Activated naive CD8-positive, alpha-beta T cell treated with anti-CD3 and anti-CD28 coated beads, Interleukin-2, amount 10 ng/mL, durations not matched to agents 7 days and 5 days (primary cell): ENCODE measurements around the gene ANGPTL2. TPM values are rescaled to one million over a fixed set of nuclear protein-coding genes. Genes with fewer than 3 reads are reported as not detected.

Experiments
- ATAC-seq: fragments of 150-1000 bp; cut with Tn5 transposase; one replicate; pipeline ENCODE4 v1.10.0; 2021; ENCODE audit warnings: low read depth, moderate library complexity
- POLR2A ChIA-PET: fragments of 350-600 bp; sonication (Branson Sonifier 250); formaldehyde crosslinking; loops from one replicate; lab custom pipeline; 2021; ENCODE audit warnings: antibody characterized with exemption; lab: Charles Lee
- DNase-seq: peaks from one replicate; pipeline ENCODE4 v3.0.0; 2021
- H3K27ac Mint-ChIP-seq: one replicate; pipeline ENCODE4 v1.8.0; 2022; ENCODE audit warnings: mild to moderate bottlenecking, mixed read lengths
- H3K27me3 Mint-ChIP-seq: one replicate; pipeline ENCODE4 v1.8.0; 2022; ENCODE audit warnings: mild to moderate bottlenecking, moderate library complexity, mixed read lengths
- H3K36me3 Mint-ChIP-seq: one replicate; pipeline ENCODE4 v1.8.0; 2021; ENCODE audit warnings: mild to moderate bottlenecking, mixed read lengths
- H3K4me1 Mint-ChIP-seq: one replicate; pipeline ENCODE4 v1.8.0; 2021; ENCODE audit warnings: mixed read lengths
- H3K4me3 Mint-ChIP-seq: one replicate; pipeline ENCODE4 v1.8.0; 2022; ENCODE audit warnings: mild to moderate bottlenecking, moderate library complexity, mixed read lengths
- H3K9me3 Mint-ChIP-seq: one replicate; pipeline ENCODE4 v1.8.0; 2021; ENCODE audit warnings: mixed read lengths
- total RNA-seq, 2 experiments: library from RNA; stranded (reverse); gene quantifications; one replicate each; pipeline ENCODE4 v1.2.3, GENCODE V29; 2021

The ANGPTL2 gene
- total RNA-seq, 2 experiments from 2014 or later: not detected

GRCh38 chr9:127084076-127085039 lies 38.1 kb downstream of the ANGPTL2 start:
- ATAC-seq: peak; percentile 39
- no peak overlapping the region for H3K4me3 Mint-ChIP-seq

DNA sequence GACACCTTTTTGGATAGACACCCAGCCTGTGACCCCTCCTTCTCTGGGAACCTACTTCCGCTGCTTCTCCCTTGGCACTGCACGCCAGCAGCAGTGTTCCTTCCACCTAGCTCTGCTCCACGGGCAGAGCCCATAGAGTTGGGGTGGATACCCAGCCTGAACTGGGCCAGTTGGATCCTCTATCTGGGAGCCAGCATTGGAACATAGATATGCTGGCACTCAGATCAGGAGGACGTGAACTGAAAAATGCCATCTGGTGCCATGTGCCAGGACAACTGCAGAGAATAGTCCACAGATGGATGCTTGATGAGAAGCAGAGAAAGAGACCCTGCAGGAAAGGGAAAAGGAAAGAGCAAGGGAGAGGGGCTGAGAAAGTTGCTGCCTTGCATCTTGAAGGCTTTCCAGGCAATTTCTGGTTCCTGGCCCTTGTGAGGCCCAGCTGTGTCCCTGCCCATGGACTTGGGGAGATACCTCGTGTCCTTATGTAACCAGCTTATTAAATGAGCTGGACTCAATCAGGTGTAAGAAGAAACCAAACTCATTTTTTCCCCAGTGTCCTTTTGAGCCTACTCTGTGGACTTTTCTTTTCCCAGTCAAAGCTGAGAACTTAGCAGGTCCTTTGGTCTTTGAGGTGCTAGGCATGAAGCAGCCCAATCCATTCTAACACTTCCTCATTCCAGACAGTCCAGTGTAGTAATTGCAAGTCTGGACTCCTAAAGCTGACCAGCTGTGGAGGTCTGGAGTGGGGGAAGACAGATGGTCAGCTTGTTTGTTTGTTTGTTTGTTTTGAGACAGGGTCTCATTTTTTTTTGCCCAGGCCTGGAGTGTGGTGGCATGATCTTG lies 39.1 kb downstream of the ANGPTL2 start:
- ATAC-seq (no peak), DNase-seq (no peak)
- no peak overlapping the region for H3K27ac Mint-ChIP-seq
- H3K27me3 Mint-ChIP-seq: peaks cover 2% of the 10 kb centered on the region
- no peak overlapping the region for H3K4me3 Mint-ChIP-seq
- peaks cover 16% of the 10 kb centered on the region for H3K4me1 Mint-ChIP-seq
- POLR2A ChIA-PET: no interaction called here
- peaks cover 3% of the 10 kb centered on the region for H3K36me3 Mint-ChIP-seq
- H3K9me3 Mint-ChIP-seq: no peaks in the 10 kb centered on the region

More at GRCh38 chr9:127084076-127085039, 38.1 kb downstream of the ANGPTL2 start:
- POLR2A ChIA-PET: no interaction called here
- Mint-ChIP-seq H3K36me3 (peaks cover 2% of the 10 kb centered on the region), H3K9me3 (no peaks in the 10 kb centered on the region), H3K27me3 (peaks cover 2% of the 10 kb centered on the region), H3K4me1 (peaks cover 9% of the 10 kb centered on the region), H3K27ac (peak overlapping the region; percentile 34)
- no peak for DNase-seq

- DNase-seq: no peak
- H3K9me3 Mint-ChIP-seq: no peaks in the 10 kb centered on the region
Observed at GRCh38 chr9:127081250-127082185, 40.9 kb downstream of the ANGPTL2 start.

DNA sequence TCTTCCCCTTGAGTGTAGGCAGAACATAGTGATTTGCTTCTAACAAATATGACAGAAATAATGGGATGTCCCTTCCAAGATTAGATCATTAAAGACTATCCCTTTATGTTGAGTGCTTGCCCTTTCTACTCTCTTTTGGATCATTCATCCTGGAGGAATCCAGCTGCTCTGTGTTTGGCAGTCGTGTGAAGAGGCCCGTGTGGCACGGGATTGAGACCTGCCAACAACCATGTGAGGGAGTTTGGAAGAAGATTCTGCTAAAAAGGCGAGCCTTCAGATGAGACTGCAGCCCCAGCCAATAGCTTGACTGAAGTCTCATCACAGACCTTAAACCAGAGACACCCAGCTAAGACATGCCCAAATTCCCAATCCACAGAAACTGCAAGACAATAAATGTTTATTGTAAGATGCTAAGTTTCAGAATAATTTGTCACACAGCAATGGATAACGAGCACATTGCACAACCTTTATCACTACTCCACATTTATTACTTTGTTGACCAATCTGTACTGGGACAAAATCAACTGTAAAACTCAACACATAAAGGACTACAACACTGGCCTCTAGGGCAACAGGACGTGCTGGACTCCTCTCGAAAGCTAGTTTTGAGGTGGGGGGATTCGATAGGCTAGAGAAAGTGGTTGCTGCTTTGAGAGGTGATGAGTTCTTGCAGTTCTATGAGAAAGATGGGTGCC lies 42.8 kb downstream of the ANGPTL2 start:
- no peaks in the 10 kb centered on the region for H3K9me3 Mint-ChIP-seq
- H3K4me1 Mint-ChIP-seq: peaks cover 11% of the 10 kb centered on the region
- no peak for ATAC-seq
- POLR2A ChIA-PET: no interaction called here
- H3K27me3 Mint-ChIP-seq: peaks cover 5% of the 10 kb centered on the region
- DNase-seq: no peak
- H3K4me3 Mint-ChIP-seq: no peak overlapping the region
- H3K36me3 Mint-ChIP-seq: peaks cover 3% of the 10 kb centered on the region
- H3K27ac Mint-ChIP-seq: no peak overlapping the region

More at GRCh38 chr9:127081250-127082185, 40.9 kb downstream of the ANGPTL2 start:
- ATAC-seq: no peak
- no peak overlapping the region for H3K4me3 Mint-ChIP-seq
- peaks cover 4% of the 10 kb centered on the region for H3K27me3 Mint-ChIP-seq
- H3K36me3 Mint-ChIP-seq: peaks cover 3% of the 10 kb centered on the region
- H3K27ac Mint-ChIP-seq: no peak overlapping the region
- H3K4me1 Mint-ChIP-seq: peaks cover 13% of the 10 kb centered on the region
- POLR2A ChIA-PET: no interaction called here

DNA sequence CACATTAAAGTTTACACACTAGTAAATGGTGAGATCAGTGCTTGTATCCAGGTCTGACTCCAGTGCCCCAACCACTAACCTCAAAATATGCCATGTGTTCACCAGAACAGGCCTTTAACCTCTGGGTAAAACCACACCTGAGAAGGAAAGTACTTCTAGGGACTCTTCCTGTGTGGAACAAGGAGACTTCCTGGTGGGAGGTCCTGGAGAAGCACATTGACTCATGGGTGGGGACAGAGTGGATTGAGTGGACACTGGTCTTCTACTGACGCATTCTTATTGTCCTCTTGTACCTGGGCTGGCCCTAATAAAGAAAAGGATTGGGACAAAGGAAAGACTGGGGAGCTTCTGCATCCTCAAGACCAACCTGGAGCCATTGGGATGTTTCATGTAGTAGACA lies 43.4 kb downstream of the ANGPTL2 start:
- Mint-ChIP-seq H3K4me1 (peaks cover 7% of the 10 kb centered on the region), H3K4me3 (no peak overlapping the region), H3K9me3 (no peaks in the 10 kb centered on the region), H3K36me3 (peaks cover 3% of the 10 kb centered on the region), H3K27ac (no peak overlapping the region), H3K27me3 (peaks cover 5% of the 10 kb centered on the region)
- DNase-seq (no peak), ATAC-seq (no peak)
- POLR2A ChIA-PET: no interaction called here

DNA sequence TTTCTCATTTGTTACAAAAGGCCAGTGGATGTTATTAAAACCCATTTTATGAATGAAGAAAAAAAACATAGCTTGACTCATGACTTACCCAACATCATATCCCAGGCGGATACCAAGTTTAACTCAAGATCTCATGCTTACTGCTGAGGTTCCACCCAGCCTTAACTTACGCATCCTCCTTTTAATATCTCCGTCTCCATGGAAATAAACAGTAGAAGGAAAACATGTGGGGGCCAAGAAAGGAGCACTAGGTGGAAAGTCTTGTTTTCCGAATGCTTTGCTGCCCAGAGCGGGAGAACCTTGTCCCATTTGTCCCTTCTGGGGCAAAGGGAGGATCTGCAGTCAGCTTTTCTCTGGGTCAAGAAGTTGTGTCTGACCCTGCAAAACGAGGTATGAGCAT lies 44.1 kb downstream of the ANGPTL2 start:
- Mint-ChIP-seq H3K27me3 (peaks cover 5% of the 10 kb centered on the region), H3K27ac (no peak overlapping the region), H3K4me3 (no peak overlapping the region), H3K9me3 (no peaks in the 10 kb centered on the region), H3K36me3 (peaks cover 3% of the 10 kb centered on the region), H3K4me1 (peaks cover 7% of the 10 kb centered on the region)
- DNase-seq (no peak), ATAC-seq (no peak)
- POLR2A ChIA-PET: no interaction called here

DNA sequence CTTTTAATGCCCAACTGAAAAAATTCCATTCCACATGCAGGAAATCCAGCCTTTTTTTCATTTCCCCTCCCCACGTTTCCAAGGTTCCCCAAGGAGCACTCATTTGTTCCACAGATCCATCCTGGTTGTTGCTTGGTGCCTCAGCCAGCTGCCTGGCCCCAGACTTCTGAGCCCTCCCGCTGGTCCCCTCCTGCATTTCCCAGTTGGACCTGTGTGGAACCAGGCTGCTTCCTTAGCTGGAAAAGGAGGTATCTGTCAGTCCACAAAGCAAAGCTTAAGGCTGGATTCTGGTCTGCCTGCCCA lies 44.8 kb downstream of the ANGPTL2 start:
- Mint-ChIP-seq H3K36me3 (peaks cover 3% of the 10 kb centered on the region), H3K27me3 (peaks cover 5% of the 10 kb centered on the region), H3K27ac (no peak overlapping the region), H3K9me3 (peaks cover 1% of the 10 kb centered on the region), H3K4me3 (no peak overlapping the region), H3K4me1 (peaks cover 7% of the 10 kb centered on the region)
- POLR2A ChIA-PET: no interaction called here
- ATAC-seq (no peak), DNase-seq (no peak)

DNA sequence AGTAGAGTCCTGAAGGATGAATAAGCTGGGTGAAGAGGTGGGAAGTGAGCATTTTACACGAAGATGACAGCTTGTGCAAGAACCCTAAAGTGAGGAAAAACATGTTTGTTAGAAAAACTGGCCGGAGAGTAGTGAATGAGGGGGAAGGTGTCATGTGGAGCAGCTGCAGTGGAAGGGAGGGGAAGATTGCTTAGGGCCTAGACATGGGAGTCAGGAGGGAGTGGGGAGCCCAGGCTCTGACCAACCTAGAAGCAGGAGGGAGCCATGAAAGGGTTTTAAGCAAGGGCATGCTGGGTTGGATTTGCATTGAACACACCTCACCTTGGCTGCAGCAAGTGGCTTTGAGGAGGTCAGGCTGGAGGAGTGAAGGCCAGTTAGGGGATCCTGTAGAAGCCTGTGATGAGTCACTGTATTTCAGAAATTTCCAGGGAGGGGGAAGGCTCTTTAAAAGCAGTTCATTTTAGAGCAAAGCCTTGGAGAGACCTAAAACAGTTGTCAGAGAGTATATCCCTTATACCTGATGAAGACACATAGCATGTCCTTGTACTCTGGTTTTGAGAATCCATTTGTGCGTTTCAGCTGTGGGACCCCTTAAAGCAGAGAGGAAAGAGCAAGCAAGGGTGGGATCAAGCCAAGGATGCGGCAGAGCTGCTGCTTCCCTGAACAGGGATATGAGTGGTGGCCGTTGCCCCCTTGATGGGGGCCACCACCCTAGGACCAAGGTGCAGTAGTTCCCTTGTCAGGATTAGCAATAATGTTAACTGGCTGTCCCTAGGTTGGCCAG lies 45.4 kb downstream of the ANGPTL2 start:
- DNase-seq: no peak
- H3K36me3 Mint-ChIP-seq: peaks cover 3% of the 10 kb centered on the region
- H3K4me3 Mint-ChIP-seq: no peak overlapping the region
- H3K27ac Mint-ChIP-seq: no peak overlapping the region
- H3K27me3 Mint-ChIP-seq: peaks cover 5% of the 10 kb centered on the region
- ATAC-seq: no peak
- peaks cover 5% of the 10 kb centered on the region for H3K9me3 Mint-ChIP-seq
- peaks cover 7% of the 10 kb centered on the region for H3K4me1 Mint-ChIP-seq
- POLR2A ChIA-PET: no interaction called here

DNA sequence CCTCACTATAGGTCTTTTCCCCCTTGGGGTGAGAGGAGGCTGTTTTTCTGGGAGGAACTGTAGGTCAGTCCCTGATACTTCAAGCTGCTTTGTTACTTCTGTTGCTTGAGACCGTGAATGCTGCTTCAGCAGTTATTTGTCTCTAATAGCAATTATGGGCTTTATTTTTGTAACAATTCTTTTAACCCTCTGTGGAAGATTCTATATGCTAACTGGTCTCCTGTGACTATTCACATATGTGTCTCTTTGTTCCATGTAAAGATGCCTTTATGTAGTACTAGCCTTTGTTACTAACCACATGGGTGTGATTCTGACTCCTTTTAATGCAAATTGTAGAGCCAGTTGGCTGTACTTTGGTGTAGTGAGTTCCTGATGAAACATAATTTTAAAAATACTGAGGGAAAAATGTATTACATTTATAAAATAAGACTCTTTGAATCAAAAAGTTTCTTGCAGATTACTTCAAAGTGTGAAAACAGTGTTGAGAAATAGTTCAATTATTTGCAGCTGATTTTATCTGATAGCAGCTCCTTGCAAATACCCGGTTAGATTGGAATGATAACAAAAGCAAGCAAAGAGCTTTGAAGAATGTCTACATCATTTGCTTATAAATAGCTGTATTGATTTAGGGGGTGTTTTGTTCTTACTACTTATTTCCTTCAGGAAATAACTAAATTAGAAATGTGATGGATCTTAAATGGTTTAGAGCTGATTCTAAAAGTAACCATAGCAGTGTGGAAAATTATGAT lies 46.6 kb downstream of the ANGPTL2 start:
- H3K27ac Mint-ChIP-seq: no peak overlapping the region
- POLR2A ChIA-PET: no interaction called here
- peaks cover 10% of the 10 kb centered on the region for H3K9me3 Mint-ChIP-seq
- peaks cover 7% of the 10 kb centered on the region for H3K27me3 Mint-ChIP-seq
- DNase-seq (no peak), ATAC-seq (no peak)
- H3K36me3 Mint-ChIP-seq: peaks cover 6% of the 10 kb centered on the region
- no peak overlapping the region for H3K4me3 Mint-ChIP-seq
- peaks cover 7% of the 10 kb centered on the region for H3K4me1 Mint-ChIP-seq

DNA sequence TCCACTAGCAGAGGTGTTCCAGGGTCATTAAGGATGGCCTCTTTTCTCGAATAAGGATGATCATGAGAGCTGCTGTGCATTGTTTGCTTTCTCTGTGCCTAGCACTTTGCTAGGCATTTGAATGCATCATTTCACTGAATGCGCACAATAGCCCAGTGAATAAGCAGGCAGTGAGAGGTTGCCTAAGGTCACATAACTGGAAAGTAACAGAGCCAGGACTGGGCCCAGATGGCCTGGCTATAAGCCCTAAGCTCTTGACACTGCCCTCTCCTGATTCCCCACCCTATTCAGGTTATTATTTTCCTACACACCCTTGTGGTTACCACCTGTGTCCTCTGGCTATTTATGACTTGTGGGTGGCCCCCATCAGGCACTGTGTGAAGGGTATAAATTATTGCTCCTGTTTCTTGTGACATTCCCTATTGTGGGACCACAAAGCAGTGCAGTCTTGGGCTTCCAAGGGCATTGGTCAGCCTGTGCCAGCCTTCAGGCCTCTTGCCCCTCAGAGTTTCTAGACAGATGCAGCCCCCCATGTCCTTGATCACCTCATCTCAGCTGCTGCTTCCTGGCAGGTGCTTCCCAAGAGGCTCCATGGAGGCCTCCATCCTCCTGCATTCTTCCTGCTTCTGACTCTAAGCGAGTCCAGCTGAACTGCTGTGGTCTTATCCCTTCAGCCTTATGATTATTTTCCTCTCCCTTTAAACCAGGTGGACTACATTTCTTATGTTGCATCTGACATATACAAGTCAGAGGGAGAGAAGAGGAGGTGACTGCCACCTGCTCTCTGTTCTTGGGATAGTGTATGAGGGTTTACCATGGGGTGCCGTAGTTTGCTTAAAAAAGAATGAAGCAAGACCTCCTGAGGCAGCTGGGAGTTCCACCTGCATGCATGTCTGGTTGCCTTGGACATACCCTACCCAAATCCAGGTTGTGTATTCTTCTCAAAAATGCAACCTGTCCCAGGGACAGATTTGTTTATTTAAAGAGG lies 47.6 kb downstream of the ANGPTL2 start:
- DNase-seq (no peak), ATAC-seq (no peak)
- Mint-ChIP-seq H3K36me3 (peaks cover 6% of the 10 kb centered on the region), H3K4me3 (no peak overlapping the region), H3K27ac (no peak overlapping the region), H3K27me3 (peaks cover 5% of the 10 kb centered on the region), H3K9me3 (peaks cover 10% of the 10 kb centered on the region), H3K4me1 (peaks cover 7% of the 10 kb centered on the region)
- POLR2A ChIA-PET: no interaction called here
